Posterior vena cava (tissue), 2 donors: ENCODE data around the gene HMX3. TPM values are rescaled to one million over a fixed set of nuclear protein-coding genes. Genes with fewer than 3 reads are reported as not detected.
"Not testable (repeated sequence)": the region's sequence is repeated elsewhere in the genome, so short reads cannot be mapped to it uniquely, and the experiment has no call there.

Source experiments
- DNase-seq: peaks from one replicate; pipeline ENCODE4 v3.0.0-alpha.2; 2020; ENCODE audit warnings: low spot score
- intact Hi-C, 2 donors: fragments of 100-400 bp; cut with DNase I; formaldehyde crosslinking; loops; one replicate each; pipeline versions ENCODE4 v1.14.1 to v1.14.2; 2022 to 2023
- total RNA-seq, 2 donors: library from RNA; stranded (reverse); fragmentation: NEBNext Ultra II Directional; extraction: Animal tissue kit (Norgen Biotek cat#: 25700); gene quantifications; one replicate each; pipeline ENCODE4 v1.2.1, GENCODE V29; 2021
- donor health status: DM: yes; HTN: yes; CAD: no.
- donor health status: DM: yes; HTN: yes; CAD: no.

HMX3 gene
- total RNA-seq, 2 donors from 2014 or later: not detected

DNA sequence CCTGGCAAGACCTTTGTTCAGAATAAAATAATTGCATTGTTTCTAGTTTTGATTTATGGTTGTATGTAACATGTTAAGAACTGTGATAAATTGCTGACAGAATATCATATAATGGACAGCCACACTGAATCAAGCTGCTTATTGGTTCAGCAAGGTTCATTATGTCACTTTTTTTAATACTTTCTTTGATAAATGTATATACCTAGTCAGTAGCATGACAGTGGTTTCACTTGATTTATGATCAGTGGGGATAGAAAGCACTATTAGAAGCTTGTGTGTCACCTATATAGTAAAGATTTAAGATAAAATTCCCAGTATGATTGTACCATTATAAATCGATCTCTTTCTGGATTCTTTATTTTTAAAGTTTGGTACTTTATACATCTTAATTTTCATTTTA is 22.9 kb downstream of the HMX3 start:
- intact Hi-C loops: no loop called here
- DNase-seq: no peak

DNA sequence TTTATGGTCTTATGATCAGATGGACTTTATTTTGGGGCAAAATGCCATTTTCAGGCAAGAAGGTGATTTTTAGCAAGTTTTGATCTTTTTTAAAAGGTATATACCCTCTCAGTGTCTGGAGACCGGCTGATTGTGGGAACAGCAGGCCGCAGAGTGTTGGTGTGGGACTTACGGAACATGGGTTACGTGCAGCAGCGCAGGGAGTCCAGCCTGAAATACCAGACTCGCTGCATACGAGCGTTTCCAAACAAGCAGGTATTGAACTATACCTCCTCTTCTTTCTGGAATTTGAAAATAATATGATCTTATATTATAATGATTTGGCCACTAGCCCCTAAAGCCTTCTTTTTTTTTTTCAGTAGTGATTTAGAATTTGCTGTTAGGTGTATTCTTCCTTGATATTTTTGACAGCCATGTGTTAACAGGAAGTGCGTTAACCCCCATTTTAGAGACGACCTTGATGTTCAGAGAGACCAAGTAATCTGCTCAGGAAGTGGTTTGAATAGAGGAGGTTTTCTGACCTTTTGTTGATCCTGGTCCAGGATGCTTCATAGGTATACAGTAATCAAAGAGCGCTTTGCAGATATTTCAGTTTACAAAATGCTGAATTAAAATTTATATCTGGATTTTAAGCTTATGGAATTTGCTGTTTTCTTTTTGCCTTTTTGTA is 24.7 kb downstream of the HMX3 start:
- intact Hi-C loops: no loop called here
- no peak for DNase-seq

DNA sequence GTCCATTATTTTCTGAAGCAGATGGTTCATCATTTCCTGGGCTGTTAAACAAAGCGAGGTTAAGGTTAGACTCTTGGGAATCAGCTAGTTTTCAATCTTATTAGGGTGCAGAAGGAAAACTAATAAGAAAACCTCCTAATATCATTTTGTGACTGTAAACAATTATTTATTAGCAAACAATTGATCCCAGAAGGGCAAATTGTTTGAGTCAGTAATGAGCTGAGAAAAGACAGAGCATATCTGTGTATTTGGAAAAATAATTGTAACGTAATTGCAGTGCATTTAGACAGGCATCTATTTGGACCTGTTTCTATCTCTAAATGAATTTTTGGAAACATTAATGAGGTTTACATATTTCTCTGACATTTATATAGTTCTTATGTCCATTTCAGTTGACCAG is 28.5 kb downstream of the HMX3 start:
- intact Hi-C loops: no loop called here
- DNase-seq: no peak

DNA sequence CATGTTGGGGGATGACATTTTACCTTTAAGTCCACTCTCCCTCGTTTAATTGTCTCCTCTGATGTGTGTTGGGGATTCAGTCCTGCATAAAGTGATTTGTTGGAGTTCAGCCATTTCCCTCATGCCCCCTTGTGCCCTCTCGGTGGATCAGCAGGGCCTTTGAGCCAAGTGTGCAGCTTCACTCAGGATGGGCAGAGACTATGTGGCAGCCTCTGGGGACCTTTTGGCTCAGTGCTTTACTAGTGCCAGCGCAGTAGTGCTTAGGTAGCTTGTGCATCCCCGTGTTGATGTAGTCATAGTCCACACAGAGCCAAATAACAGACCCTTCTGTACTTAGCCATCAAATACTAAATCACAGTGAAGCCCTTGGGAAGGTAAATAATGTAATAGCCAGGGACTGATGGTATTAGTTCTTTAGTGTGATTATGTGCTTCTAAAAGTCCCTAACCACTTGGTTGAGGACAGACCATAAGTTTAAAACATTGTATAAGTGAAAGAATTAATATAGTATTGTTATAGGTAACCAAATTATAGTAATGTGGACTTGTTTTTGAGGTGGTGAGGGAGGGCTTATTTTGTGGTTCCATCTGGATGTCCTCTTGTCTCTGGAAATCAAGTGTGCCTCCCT is 29.8 kb downstream of the HMX3 start:
- intact Hi-C loops: no loop called here
- DNase-seq: no peak

DNA sequence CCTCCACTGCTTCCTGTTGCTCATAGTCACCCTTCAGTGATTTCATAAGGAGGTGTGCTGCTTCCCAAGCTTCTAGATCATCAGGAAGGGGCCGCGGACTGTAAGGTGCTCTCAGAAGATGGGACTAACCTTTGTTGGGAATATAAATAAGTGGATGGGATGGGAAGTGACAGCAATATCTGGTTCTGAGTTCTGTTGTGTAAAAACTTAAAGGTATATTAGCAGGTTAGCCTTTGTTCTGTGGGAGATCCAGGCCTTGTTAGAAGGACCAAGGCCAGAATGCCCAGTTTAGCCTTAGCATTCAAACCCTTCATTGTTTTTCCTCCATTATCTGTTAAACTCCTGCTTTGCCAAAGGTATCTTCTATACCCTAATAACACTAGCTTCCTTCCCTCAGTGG is 30.8 kb downstream of the HMX3 start:
- intact Hi-C loops: no loop called here
- no peak for DNase-seq

DNA sequence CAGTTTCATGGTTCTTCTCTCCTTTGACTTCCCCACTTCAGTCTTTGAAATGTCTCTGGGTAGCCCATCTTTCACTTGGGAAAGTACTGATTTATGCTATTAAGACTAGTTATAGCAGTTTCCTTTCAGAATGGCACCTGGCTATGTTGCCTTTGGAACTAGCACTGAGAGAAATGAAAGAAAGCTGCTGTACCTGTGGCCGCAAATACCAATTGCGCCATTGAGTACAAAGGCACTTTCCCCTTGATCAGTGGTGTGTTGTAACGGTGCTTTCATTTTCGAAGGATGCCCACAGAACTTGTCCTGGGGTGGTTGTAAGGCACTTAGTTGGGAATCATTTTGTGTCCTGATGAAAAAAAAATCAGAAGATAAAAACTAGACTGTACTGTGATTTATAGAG is 35.2 kb downstream of the HMX3 start:
- DNase-seq: no peak
- intact Hi-C loops: no loop called here

DNA sequence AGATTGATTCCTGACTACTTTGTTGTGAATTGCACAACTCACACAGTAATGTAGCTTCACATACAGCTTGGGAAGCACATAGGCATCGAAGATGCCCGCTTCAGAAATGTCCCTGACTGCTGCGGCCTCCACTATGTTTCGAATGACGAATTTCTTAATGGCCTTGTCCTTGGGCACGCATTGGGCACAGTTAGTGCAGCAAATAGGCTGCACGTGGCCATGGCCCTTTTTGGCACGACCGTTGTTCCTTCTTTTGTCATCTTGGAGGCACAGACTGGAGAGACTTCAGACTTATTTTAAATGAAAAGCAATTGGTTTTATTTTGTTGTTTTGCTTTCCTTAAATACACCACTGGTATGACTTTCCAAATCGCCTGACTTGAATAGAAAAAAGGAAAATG is 35.8 kb downstream of the HMX3 start:
- intact Hi-C loops, DNase-seq: not testable (repeated sequence)

DNA sequence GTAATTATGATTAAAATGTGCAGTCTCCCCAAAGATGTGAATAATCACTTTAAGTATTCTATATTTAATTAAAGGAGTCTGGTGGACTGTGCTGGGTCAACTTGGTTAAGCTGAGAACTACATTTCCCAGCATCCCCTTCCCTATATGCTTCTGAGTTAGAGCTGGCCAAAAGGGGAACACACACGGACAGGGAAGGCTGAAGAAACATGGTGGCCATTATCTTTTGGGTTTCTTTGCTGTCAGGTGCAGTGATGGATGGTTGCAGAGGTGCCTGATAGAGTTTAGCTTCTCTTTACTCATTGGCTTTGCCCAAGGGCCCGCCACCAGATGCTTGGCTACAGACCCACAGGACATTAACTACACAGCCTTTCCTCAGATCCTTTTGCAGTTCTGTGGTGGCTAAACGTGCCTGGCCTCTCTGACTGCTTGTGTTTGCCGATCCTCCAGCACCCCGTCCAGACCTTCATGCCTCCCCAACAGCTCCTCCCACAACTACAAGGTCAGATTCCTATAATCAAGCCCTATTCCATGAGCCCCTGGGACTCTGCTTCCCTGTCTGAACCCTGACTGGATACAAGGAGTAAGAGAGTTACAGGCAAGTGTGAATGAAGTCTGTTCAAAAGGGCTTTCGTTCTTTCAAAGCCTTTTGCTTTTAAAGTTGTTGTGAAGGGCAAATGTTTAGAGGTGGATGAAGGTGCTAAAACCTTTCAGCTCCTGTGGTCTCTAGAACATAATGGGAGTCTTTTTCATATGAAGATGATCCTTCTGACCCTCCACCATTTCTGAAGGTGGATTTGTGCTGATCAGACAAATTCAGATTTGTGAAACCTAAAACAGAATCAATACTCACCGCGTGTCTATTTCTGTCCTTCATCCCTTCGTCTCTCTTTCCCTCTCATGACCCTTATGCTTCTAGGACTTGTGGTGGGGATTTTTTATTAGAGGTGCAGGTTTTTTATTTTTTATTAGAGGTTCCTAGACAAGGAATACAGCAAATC is 39.9 kb downstream of the HMX3 start:
- intact Hi-C loops: no loop called here
- no peak for DNase-seq

DNA sequence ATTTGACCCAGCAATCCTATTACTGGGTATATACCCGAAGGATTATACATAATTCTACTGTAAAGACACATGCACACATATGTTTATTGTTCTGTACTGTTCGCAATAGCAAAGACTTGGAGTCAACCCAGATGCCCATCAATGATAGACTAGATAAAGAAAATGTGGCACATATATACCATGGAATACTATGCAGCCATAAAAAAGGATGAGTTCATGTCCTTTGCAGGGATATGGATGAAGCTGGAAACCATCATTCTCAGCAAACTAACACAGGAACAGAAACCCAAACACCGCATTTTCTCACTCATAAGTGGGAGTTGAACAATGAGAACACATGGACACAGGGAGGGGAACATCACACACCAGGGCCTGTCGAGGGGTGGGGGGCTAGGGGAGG is 42.6 kb downstream of the HMX3 start:
- DNase-seq, intact Hi-C loops: not testable (repeated sequence)

DNA sequence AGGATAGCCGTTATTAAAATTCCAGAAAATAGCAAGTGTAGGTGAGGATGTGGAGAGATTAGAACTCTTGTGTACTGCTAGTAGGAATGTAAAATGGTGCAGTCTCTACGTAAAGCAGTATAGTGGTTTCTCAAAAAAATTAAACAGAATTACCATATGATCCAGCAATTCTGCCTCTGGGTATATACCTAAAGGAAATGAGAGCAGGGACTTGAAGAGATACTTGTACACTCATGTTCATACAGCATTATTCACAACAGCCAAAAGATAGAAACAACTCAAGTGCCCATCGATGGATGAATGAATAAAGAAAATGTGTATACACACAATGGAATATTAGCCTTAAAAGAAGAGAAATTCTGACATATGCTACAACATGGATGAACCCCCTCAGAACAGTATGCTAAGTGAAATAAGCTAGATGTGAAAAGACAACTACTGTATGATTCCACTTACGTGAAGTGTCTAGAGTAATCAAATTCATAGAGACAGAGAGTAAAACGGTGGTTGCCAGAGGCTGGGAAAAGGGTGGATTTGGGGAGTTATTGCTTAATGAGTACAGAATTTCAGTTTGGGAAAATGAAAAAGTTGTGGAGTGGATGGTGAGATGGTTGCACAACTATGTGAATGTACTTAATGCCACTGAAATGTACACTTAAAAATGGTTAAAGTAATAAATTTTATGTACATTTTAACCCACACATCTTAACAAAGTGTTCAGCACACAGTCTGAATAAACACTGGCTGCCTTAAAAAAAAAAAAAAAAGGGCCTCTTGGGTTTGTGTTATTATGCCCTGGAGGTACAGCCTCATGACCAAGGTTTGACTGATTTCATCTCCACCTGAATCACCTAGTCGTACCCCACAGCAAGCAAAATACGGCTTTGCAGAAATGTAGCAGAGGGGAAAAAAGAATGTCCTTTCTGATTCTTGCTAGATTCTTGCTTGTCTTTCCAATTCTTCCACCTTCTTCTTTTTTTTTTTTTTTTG is 44.6 kb downstream of the HMX3 start:
- intact Hi-C loops: no loop called here
- no peak for DNase-seq

DNA sequence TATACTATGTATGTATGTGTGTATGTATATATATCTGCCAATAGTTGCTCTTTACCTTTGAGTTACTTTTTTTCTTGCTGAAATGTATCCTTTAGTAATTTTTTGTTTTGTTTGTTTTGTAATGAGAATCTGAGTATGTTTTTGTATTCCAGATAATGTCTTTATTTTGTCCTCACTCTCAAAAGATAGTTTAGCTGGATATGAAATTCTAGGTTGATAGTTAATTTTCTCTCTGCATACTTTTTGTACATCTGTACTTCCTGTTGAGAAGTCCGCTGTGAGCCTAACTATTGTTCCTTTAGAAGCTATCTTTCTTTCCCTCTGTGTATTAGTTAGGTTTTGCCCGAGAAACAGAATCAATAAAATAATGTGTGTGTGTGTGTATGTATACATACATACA is 48.0 kb downstream of the HMX3 start:
- DNase-seq: no peak
- intact Hi-C loops: no loop called here

DNA sequence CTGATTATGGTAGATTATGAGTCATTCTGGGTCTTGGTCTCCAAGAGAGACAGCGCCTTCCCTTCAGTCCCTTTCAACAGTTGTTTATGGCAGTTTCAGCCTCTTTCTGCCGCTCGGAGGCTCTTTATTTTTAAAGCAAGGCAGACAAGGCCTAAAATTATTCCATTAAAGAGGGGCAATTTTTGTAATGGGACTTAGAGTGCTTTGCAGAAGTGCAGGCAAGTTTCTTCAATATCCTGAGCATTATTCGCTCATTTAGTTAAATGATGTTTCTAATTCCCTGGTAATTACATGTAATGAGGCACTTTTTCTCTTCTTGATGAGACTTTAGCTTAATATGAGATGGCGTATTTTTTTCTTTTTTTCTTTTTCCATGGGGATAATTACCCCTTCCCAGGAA is 52.0 kb downstream of the HMX3 start:
- intact Hi-C loops: no loop called here
- no peak for DNase-seq

Other genes starting within 250 kb of the HMX3 start
- gene FAM24A, start 225.4 kb upstream of the HMX3 start, total RNA-seq: not detected
- 1 to 10 TPM; 4.9 to 9.3 TPM for gene C10orf88, start 181.7 kb upstream of the HMX3 start, total RNA-seq
- 1 to 10 TPM; 2.3 to 3.4 TPM for gene PSTK, start 155.6 kb upstream of the HMX3 start, total RNA-seq
- 10 to 100 TPM; 15.5 to 19.1 TPM for gene IKZF5, start 127.2 kb upstream of the HMX3 start, total RNA-seq
- 10 to 100 TPM; 18.1 to 20.9 TPM for gene ACADSB, start 127.0 kb upstream of the HMX3 start, total RNA-seq
- not detected for gene HMX2, start 12.2 kb downstream of the HMX3 start, total RNA-seq
- 10 to 100 TPM; 45.3 to 48.1 TPM for gene BUB3, start 18.4 kb downstream of the HMX3 start, total RNA-seq